GM18867 (cell line): ENCODE data around the gene UBL4A.

Experiments used
- ATAC-seq: cut with Tn5 transposase; IDR thresholded peaks from one replicate; pipeline ENCODE4 v1.9.1; 2021; ENCODE audit warnings: mild to moderate bottlenecking, moderate library complexity; ENCODE audit not compliant: unreplicated experiment

UBL4A gene

GRCh38 chrX:154484255-154485149, 1.9 kb downstream of the UBL4A start:
- no peak for ATAC-seq

- ATAC-seq, result no peak
Observed at GRCh38 chrX:154483325-154483724, 3.1 kb downstream of the UBL4A start.

- no peak for ATAC-seq
Observed at GRCh38 chrX:154482786-154483185, 3.6 kb downstream of the UBL4A start.

GRCh38 chrX:154481911-154482601, 4.4 kb downstream of the UBL4A start:
- no peak for ATAC-seq

GRCh38 chrX:154481195-154481594, 5.2 kb downstream of the UBL4A start:
- ATAC-seq, result no peak

GRCh38 chrX:154478728-154479622, 7.4 kb downstream of the UBL4A start, which contains the start of gene LAGE3:
Gene LAGE3 (minus strand): TSS chrX:154479281. CDS start chrX:154478915, 366 bp downstream.
- peak; percentile 82 for ATAC-seq

GRCh38 chrX:154477891-154478477, 8.4 kb downstream of the UBL4A start:
- no peak for ATAC-seq

- ATAC-seq, result no peak
Observed at GRCh38 chrX:154476821-154477220, 9.6 kb downstream of the UBL4A start.

GRCh38 chrX:154473683-154474082, 12.7 kb downstream of the UBL4A start:
- ATAC-seq, result no peak

GRCh38 chrX:154472685-154473632, 13.5 kb downstream of the UBL4A start:
- no peak for ATAC-seq

- ATAC-seq, result no peak
Observed at GRCh38 chrX:154471839-154472684, 14.4 kb downstream of the UBL4A start.

- ATAC-seq, result no peak
Observed at GRCh38 chrX:154470914-154471568, 15.4 kb downstream of the UBL4A start.

GRCh38 chrX:154470434-154470833, 16.0 kb downstream of the UBL4A start:
- no peak for ATAC-seq

- no peak for ATAC-seq
Observed at GRCh38 chrX:154469880-154470279, 16.5 kb downstream of the UBL4A start.

GRCh38 chrX:154469114-154469513, 17.3 kb downstream of the UBL4A start:
- ATAC-seq, result no peak

GRCh38 chrX:154468217-154468616, 18.2 kb downstream of the UBL4A start:
- no peak for ATAC-seq

GRCh38 chrX:154467556-154467955, 18.9 kb downstream of the UBL4A start:
- ATAC-seq, result no peak

- ATAC-seq, result no peak
Observed at GRCh38 chrX:154466907-154467306, 19.5 kb downstream of the UBL4A start.
